K562 (cell line): ENCODE results near the gene XRCC2. TPM values are rescaled to one million over a fixed set of nuclear protein-coding genes. Genes with fewer than 3 reads are reported as not detected.

Experiments
- ATAC-seq: fragments of 200-7000 bp; cut with Tn5 transposase; 3 replicates; pipeline ENCODE4 v1.9.1; 2020; ENCODE audit warnings: moderate library complexity
- BruUV-seq: library from RNA; stranded (reverse); fragments of 400-500 nt; replicated peaks from 2 replicates; lab custom pipeline; 2021; lab: Mats Ljungman, UMichigan
- CTCF ChIA-PET: fragments of 300-600 bp; formaldehyde crosslinking; extraction: SDS; loops from one replicate; lab custom pipeline; 2021; ENCODE audit warnings: low intra/inter-chr PET ratio; lab: Yijun Ruan, JAX
- POLR2A ChIA-PET: fragments of 300-600, 350-650 bp; sonication (Branson Sonifier 250); formaldehyde crosslinking; extraction: SDS; loops from one replicate; lab custom pipeline; 2021; ENCODE audit warnings: antibody characterized with exemption, inconsistent platforms; lab: Yijun Ruan, JAX
- DNase-seq, 4 experiments: peaks; one replicate each; pipeline versions ENCODE4 v3.0.0 to v3.0.0-alpha.2; 2011 to 2018; ENCODE audit warnings: low spot score in 3 of 4, mixed read lengths in 3 of 4; ENCODE audit errors: extremely low read depth in 1 of 4
- FAIRE-seq: peaks from 2 replicates; lab custom pipeline; 2011; peaks lifted over from hg19 to GRCh38; lab: Jason Lieb, UNC
- H2AFZ ChIP-seq: 2 replicates; pipeline ENCODE4 v1.6.0; 2011; ENCODE audit warnings: low read depth, low read length, control low read depth, inconsistent platforms
- H3K27ac ChIP-seq: fragments of 200-600 bp; 3 replicates; pipeline ENCODE4 v1.8.0; 2011; ENCODE audit warnings: low read depth, mild to moderate bottlenecking, control low read depth, inconsistent platforms, low read length, moderate library complexity, mixed read lengths; ENCODE audit errors: extremely low read depth
- H3K27me3 ChIP-seq, 2 experiments: fragments of 300-600 bp in 1 of 2; 2 replicates in 1 of 2; 3 replicates in 1 of 2; pipeline versions ENCODE4 v1.6.0 to v1.8.0; 2011; ENCODE audit warnings: inconsistent platforms in 2 of 2, low read length in 2 of 2, mild to moderate bottlenecking in 1 of 2, mixed read lengths in 1 of 2, moderate library complexity in 1 of 2; ENCODE audit not compliant: control insufficient read depth in 2 of 2, insufficient read depth in 2 of 2
- H3K36me3 ChIP-seq: fragments of 300-600 bp; 3 replicates; pipeline ENCODE4 v1.8.0; 2011; ENCODE audit warnings: mild to moderate bottlenecking, low read length, inconsistent platforms; ENCODE audit not compliant: control insufficient read depth, insufficient read depth
- H3K4me1 ChIP-seq, 2 experiments: fragments of 200-600 bp in 1 of 2; replicated peaks in 1 of 2; 2 replicates in 1 of 2; 3 replicates in 1 of 2; pipeline versions ENCODE4 v1.5.1 to v1.8.0; 2011; ENCODE audit warnings: inconsistent platforms in 2 of 2, low read length in 2 of 2, mild to moderate bottlenecking in 1 of 2, mixed read lengths in 1 of 2, moderate library complexity in 1 of 2; ENCODE audit not compliant: control insufficient read depth in 2 of 2, insufficient read depth in 2 of 2
- H3K4me2 ChIP-seq: 2 replicates; pipeline ENCODE4 v1.6.1; 2011; ENCODE audit warnings: low read length, control low read depth, inconsistent platforms, mixed read lengths; ENCODE audit not compliant: insufficient read depth
- H3K4me3 ChIP-seq: fragments of 200-600 bp; sonication (generic), shearing (Covaris generic); 2 replicates; pipeline ENCODE4 v1.5.1; 2016; ENCODE audit warnings: control low read depth, inconsistent platforms
- H3K79me2 ChIP-seq: fragments of 200-600 bp; 3 replicates; pipeline ENCODE4 v1.8.0; 2011; ENCODE audit warnings: low read length, inconsistent platforms; ENCODE audit not compliant: control insufficient read depth, insufficient read depth
- H3K9ac ChIP-seq, 2 experiments: 2 replicates each; pipeline versions ENCODE4 v1.6.0 to v1.6.1; 2011; ENCODE audit warnings: low read depth in 2 of 2, low read length in 2 of 2, control low read depth in 1 of 2, inconsistent platforms in 1 of 2, mild to moderate bottlenecking in 1 of 2, mixed read lengths in 1 of 2; ENCODE audit not compliant: insufficient read depth in 1 of 2
- H3K9me1 ChIP-seq: one replicate; pipeline ENCODE4 v1.6.0; 2011; ENCODE audit warnings: inconsistent platforms, mild to moderate bottlenecking, low read length, moderate library complexity; ENCODE audit not compliant: control insufficient read depth, insufficient read depth
- H3K9me3 ChIP-seq: replicated peaks from 2 replicates; pipeline ENCODE4 v1.5.1; 2011; ENCODE audit warnings: low read depth, low read length, inconsistent platforms; ENCODE audit not compliant: control insufficient read depth, insufficient read depth
- H4K20me1 ChIP-seq: replicated peaks from 2 replicates; pipeline ENCODE4 v1.6.1; 2011; ENCODE audit warnings: low read length, inconsistent platforms, mixed read lengths; ENCODE audit not compliant: control insufficient read depth, insufficient read depth
- CBX3 ChIP-seq, 2 experiments: IDR thresholded peaks; 1 replicate in 1 of 2; 2 replicates in 1 of 2; pipeline ENCODE4 v1.6.1; 2012; ENCODE audit warnings: inconsistent platforms in 2 of 2, low read length in 2 of 2, borderline replicate concordance in 1 of 2, control low read depth in 1 of 2
- COPS2 ChIP-seq: fragments of 450-650 bp; conservative IDR thresholded peaks from 2 replicates; pipeline ENCODE4 v1.6.1; 2016; ENCODE audit warnings: mild to moderate bottlenecking, moderate library complexity
- HMG20B ChIP-seq: fragments of 250-450 bp; sonication (Bioruptor Pico); IDR thresholded peaks from 2 replicates; pipeline ENCODE4 v1.5.0; 2021; ENCODE audit warnings: mild to moderate bottlenecking
- JUN ChIP-seq, 2 experiments: sonication (generic) in 1 of 2; formaldehyde crosslinking in 1 of 2; IDR thresholded peaks; 2 replicates each; pipeline versions ENCODE4 v1.6.1 to v1.8.0; 2012 to 2022; ENCODE audit warnings: borderline replicate concordance in 2 of 2, mild to moderate bottlenecking in 2 of 2, improper control_type of control experiment in 1 of 2, low read depth in 1 of 2, low read length in 1 of 2, missing genetic modification reagents in 1 of 2
- NFIX ChIP-seq: fragments of 250-450 bp; sonication (Bioruptor Pico); IDR thresholded peaks from 2 replicates; pipeline ENCODE4 v1.4.0; 2020; ENCODE audit warnings: low read depth, mild to moderate bottlenecking, moderate library complexity
- TOE1 ChIP-seq, 2 experiments: fragments of 450-650 bp in 1 of 2; sonication (generic) in 1 of 2; formaldehyde crosslinking in 1 of 2; IDR thresholded peaks; 2 replicates each; pipeline versions ENCODE4 v1.7.1 to v1.8.0; 2016 to 2022; ENCODE audit warnings: borderline replicate concordance in 2 of 2, mild to moderate bottlenecking in 2 of 2, antibody characterized with exemption in 1 of 2, inconsistent platforms in 1 of 2, low read depth in 1 of 2, missing genetic modification reagents in 1 of 2, moderate library complexity in 1 of 2
- TRIM28 ChIP-seq: fragments of 450-650 bp; IDR thresholded peaks from 2 replicates; pipeline ENCODE4 v1.6.1; 2017
- XRCC3 ChIP-seq: fragments of 450-650 bp; IDR thresholded peaks from 2 replicates; pipeline ENCODE4 v1.6.1; 2017; ENCODE audit warnings: mild to moderate bottlenecking, moderate library complexity
- ZEB2 ChIP-seq: fragments of 450-650 bp; IDR thresholded peaks from 2 replicates; pipeline ENCODE4 v1.6.1; 2016
- ZNF316 ChIP-seq: fragments of 450-650 bp; IDR thresholded peaks from 2 replicates; pipeline ENCODE4 v1.6.1; 2016
- ZNF740 ChIP-seq, 3 experiments: fragments of 200-800 bp in 1 of 3; sonication (Bioruptor generic) in 1 of 3; sonication (generic) in 1 of 3; formaldehyde crosslinking in 1 of 3; IDR thresholded peaks; 2 replicates each; pipeline versions ENCODE4 v1.6.1 to v1.8.0; 2016 to 2022; ENCODE audit warnings: mild to moderate bottlenecking in 2 of 3, missing compliant biosample characterization in 2 of 3, missing genetic modification characterization in 2 of 3, missing genetic modification reagents in 1 of 3
- WGBS: fragments of 100-300 bp; shearing (Covaris generic); methylation state at CpG from one replicate; pipeline ENCODE4 v1.1.6; 2016; ENCODE audit warnings: low coverage, mixed read lengths; ENCODE audit not compliant: insufficient coverage; ENCODE audit errors: missing lambda C conversion rate; 5-methylcytosine and 5-hydroxymethylcytosine counted together
- in situ Hi-C: fragments of 300-500 bp; cut with MboI; formaldehyde crosslinking; loops from 4 replicates; pipeline ENCODE4 v1.15.0; 2018; ENCODE audit warnings: inconsistent platforms, mixed read lengths
- intact Hi-C: fragments of 100-400 bp; cut with micrococcal nuclease; formaldehyde crosslinking; loops from 2 replicates; pipeline ENCODE4 v1.14.2; 2022
- polyA plus RNA-seq, 8 experiments: library from polyadenylated mRNA; depleted of rRNA in 4 of 8; stranded (reverse) in 5 of 8; unstranded in 3 of 8; fragments of >200 nt; fragmentation: Nextera tagmentation in 2 of 8; fragmentation: Illumina TruSeq in 1 of 8; extraction: Ambion mirVana in 2 of 8; extraction: Trizol in 1 of 8; gene quantifications; 2 replicates each; pipeline versions ENCODE4 v1.2.1 to v1.2.3, GENCODE V29; 2011 to 2014; ENCODE audit warnings: inconsistent platforms in 1 of 8, missing spikeins in 1 of 8
- total RNA-seq, 7 experiments: library from RNA; depleted of rRNA in 6 of 7; stranded (reverse); fragments of >200 nt in 6 of 7; fragmentation: Illumina TruSeq in 2 of 7; extraction: Trizol in 2 of 7; gene quantifications; 2 replicates each; pipeline versions ENCODE4 v1.2.1 to v1.2.3, GENCODE V29; 2011 to 2021; ENCODE audit warnings: low replicate concordance in 1 of 7
- TF ChIP-seq, protein P1 (sequence below): fragments of 450-650 bp; IDR thresholded peaks from 2 replicates; pipeline ENCODE4 v1.6.1; 2018; ENCODE audit warnings: mild to moderate bottlenecking, low read depth; ENCODE audit not compliant: partially characterized antibody
- TF ChIP-seq, protein P2 (sequence below), 2 experiments: fragments of 450-650 bp in 1 of 2; sonication (generic) in 1 of 2; formaldehyde crosslinking in 1 of 2; IDR thresholded peaks in 1 of 2; conservative IDR thresholded peaks in 1 of 2; 2 replicates each; pipeline versions ENCODE4 v1.6.1 to v1.8.1; 2016 to 2023; ENCODE audit warnings: mild to moderate bottlenecking in 2 of 2, moderate library complexity in 2 of 2, inconsistent platforms in 1 of 2, missing genetic modification reagents in 1 of 2

Gene XRCC2
- total and polyA plus RNA-seq, 9 of the 15 experiments (the other 6 are each of a cell fraction or from before 2014, with no cell fraction given) = 16.2 to 58.0 (median 39.8) TPM

DNA sequence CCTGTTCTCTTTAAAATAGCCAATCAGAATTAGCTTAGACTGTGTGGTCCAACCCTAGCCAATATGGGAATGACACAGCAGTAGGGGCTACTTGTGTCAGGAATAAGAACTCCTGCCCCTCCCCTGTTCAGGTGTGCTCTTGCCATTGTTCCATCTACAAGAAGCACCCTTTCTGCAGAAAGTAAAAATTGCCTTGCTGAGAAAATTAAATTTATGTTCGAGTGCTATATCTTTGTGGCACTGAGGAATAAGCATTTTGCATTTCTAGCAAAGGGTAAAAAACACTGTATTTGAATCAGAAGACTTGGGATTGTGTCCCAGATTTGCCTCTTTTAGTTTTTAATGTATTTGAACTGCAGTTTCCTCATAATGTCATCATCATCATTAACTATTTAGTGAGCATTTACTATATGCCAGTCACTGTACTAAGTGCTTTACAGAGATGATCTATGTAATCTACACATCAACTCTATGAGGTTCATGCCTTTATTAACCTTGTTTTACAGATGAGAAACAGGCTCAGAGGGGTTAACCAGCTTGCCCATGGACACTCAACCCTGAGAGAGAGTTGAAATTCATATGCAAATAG, 28.9 kb upstream of the XRCC2 start:
- no peaks in the 10 kb centered on the region for H3K79me2 ChIP-seq
- H3K4me2 ChIP-seq = no peak overlapping the region
- CTCF ChIA-PET = no interaction called here
- BruUV-seq = no TSS peak
- peaks cover 13% of the 10 kb centered on the region for H3K9me3 ChIP-seq
- DNase-seq (no peak), FAIRE-seq (no peak), ATAC-seq (no peak)
- 8% methylated on average over 1 of the region's 1 CpG for WGBS
- no peaks in the 10 kb centered on the region for H3K36me3 ChIP-seq
- H3K9me1 ChIP-seq = no peaks in the 10 kb centered on the region
- H3K9ac ChIP-seq = no peak overlapping the region
- no peaks in the 10 kb centered on the region; a peak in 2 of 5 replicates for H3K4me1 ChIP-seq
- no peaks in the 10 kb centered on the region for H3K27me3 ChIP-seq
- no peak overlapping the region for H2AFZ ChIP-seq
- no peak overlapping the region for H3K27ac ChIP-seq
- POLR2A ChIA-PET = no interaction called here
- intact Hi-C loops (loop anchor here (5.0 kb wide), 1 partner anchor 128 kb away; no protein-coding TSS in a partner anchor), in situ Hi-C loops (no loop called here)
- no peak overlapping the region for H3K4me3 ChIP-seq
- H4K20me1 ChIP-seq = no peaks in the 10 kb centered on the region
- TF ChIP-seq TRIM28 = peak; percentile 99
- no peak for TF ChIP-seq ZNF740 (CRISPR knock-in tag; IDR thresholded peaks at IDR 0.05)
- TF ChIP-seq ZNF740 (tag; IDR thresholded peaks at IDR 0.05) = 0 out of 4 replicates have a peak, but pooled peaks of 1 of the 2 experiments have one; percentile 31
- peak; percentile 14; the same call in 1 of the 2 replicates for TF ChIP-seq ZNF316
- TF ChIP-seq COPS2 = no peak
- no peak for TF ChIP-seq HMG20B (CRISPR knock-in tag)
- TF ChIP-seq ZEB2 = peak; percentile 84
- TF ChIP-seq XRCC3 = peak; percentile 96
- TF ChIP-seq, protein P1, sequence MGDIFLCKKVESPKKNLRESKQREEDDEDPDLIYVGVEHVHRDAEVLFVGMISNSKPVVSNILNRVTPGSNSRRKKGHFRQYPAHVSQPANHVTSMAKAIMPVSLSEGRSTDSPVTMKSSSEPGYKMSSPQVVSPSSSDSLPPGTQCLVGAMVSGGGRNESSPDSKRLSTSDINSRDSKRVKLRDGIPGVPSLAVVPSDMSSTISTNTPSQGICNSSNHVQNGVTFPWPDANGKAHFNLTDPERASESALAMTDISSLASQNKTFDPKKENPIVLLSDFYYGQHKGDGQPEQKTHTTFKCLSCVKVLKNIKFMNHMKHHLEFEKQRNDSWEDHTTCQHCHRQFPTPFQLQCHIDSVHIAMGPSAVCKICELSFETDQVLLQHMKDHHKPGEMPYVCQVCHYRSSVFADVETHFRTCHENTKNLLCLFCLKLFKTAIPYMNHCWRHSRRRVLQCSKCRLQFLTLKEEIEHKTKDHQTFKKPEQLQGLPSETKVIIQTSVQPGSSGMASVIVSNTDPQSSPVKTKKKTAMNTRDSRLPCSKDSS = peak; percentile 100
- TF ChIP-seq CBX3 (IDR thresholded peaks at IDR 0.05; ENCODE audit: borderline replicate concordance in 1 of 2, low read length in 2 of 2) = peak in 1 of 2 experiments; percentile 100; a peak in 2 of 3 replicates
- no peak for TF ChIP-seq NFIX (CRISPR knock-in tag)
- TF ChIP-seq TOE1 (IDR thresholded peaks at IDR 0.05; ENCODE audit: borderline replicate concordance) = no peak
- TF ChIP-seq TOE1 (CRISPR knock-in tag; IDR thresholded peaks at IDR 0.05; ENCODE audit: borderline replicate concordance, low read depth) = no peak
- peak; percentile 42; the same call in 1 of the 2 replicates for TF ChIP-seq JUN (IDR thresholded peaks at IDR 0.05; ENCODE audit: borderline replicate concordance, low read depth, low read length)
- no peak for TF ChIP-seq JUN (CRISPR knock-in tag; IDR thresholded peaks at IDR 0.05; ENCODE audit: borderline replicate concordance)
- TF ChIP-seq, protein P2, sequence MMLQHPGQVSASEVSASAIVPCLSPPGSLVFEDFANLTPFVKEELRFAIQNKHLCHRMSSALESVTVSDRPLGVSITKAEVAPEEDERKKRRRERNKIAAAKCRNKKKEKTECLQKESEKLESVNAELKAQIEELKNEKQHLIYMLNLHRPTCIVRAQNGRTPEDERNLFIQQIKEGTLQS (IDR thresholded peaks at IDR 0.05) = 0 out of 2 replicates have a peak, but pooled peaks have one; percentile 23
- TF ChIP-seq, protein P2 (CRISPR knock-in tag; conservative IDR thresholded peaks at IDR 0.05) = no peak
